Natural killer cell (primary cell): ENCODE data around the gene FGD6. TPM values are rescaled to one million over a fixed set of nuclear protein-coding genes. Genes with fewer than 3 reads are reported as not detected.

Source experiments
- ATAC-seq, 3 donors: fragments of 150-1000 bp in 2 of 3; fragments of 200-7000 bp in 1 of 3; cut with Tn5 transposase; 1 replicate in 1 of 3; 2 replicates in 2 of 3; pipeline ENCODE4 v1.10.0; 2021; ENCODE audit warnings: mild to moderate bottlenecking in 2 of 3, moderate library complexity in 2 of 3
- DNase-seq, 2 donors: peaks; one replicate each; pipeline versions ENCODE4 v3.0.0 to v3.0.0-alpha.2; 2013 to 2021; ENCODE audit warnings: mixed read lengths in 1 of 2
- H3K27ac ChIP-seq: one replicate; pipeline ENCODE4 v1.5.1; 2013; ENCODE audit warnings: mild to moderate bottlenecking, low read length
- H3K27me3 ChIP-seq: one replicate; pipeline ENCODE4 v1.6.1; 2013; ENCODE audit warnings: low read length; ENCODE audit not compliant: control insufficient read depth, insufficient read depth
- H3K36me3 ChIP-seq: one replicate; pipeline ENCODE4 v1.6.1; 2013; ENCODE audit warnings: low read length; ENCODE audit not compliant: control insufficient read depth, insufficient read depth
- H3K4me1 ChIP-seq: one replicate; pipeline ENCODE4 v1.6.1; 2013; ENCODE audit warnings: low read length; ENCODE audit not compliant: control insufficient read depth, insufficient read depth
- H3K4me3 ChIP-seq: one replicate; pipeline ENCODE4 v1.5.1; 2013; ENCODE audit warnings: low read length
- H3K9me3 ChIP-seq: one replicate; pipeline ENCODE4 v1.6.1; 2013; ENCODE audit warnings: low read length; ENCODE audit not compliant: control insufficient read depth, insufficient read depth
- H3K27ac Mint-ChIP-seq, 2 donors: one replicate each; pipeline ENCODE4 v1.8.0; 2022; ENCODE audit warnings: mild to moderate bottlenecking in 2 of 2, mixed read lengths in 2 of 2, moderate library complexity in 1 of 2
- H3K27me3 Mint-ChIP-seq, 2 donors: one replicate each; pipeline ENCODE4 v1.8.0; 2022; ENCODE audit warnings: low read depth in 2 of 2, mixed read lengths in 2 of 2
- H3K36me3 Mint-ChIP-seq: one replicate; pipeline ENCODE4 v1.8.0; 2022; ENCODE audit warnings: mixed read lengths
- H3K4me1 Mint-ChIP-seq, 2 donors: one replicate each; pipeline ENCODE4 v1.8.0; 2022; ENCODE audit warnings: mixed read lengths in 2 of 2
- H3K4me3 Mint-ChIP-seq: one replicate; pipeline ENCODE4 v1.8.0; 2022; ENCODE audit warnings: mild to moderate bottlenecking, moderate library complexity, mixed read lengths
- H3K9me3 Mint-ChIP-seq, 2 donors: one replicate each; pipeline ENCODE4 v1.8.0; 2022; ENCODE audit warnings: mixed read lengths in 2 of 2
- CTCF ChIP-seq: fragments of 200-600 bp; IDR thresholded peaks from one replicate; pipeline ENCODE4 v1.8.0; 2022; ENCODE audit warnings: antibody characterized with exemption
- WGBS: methylation state at CpG from one replicate; pipeline ENCODE4 v1.1.7; 2013; ENCODE audit warnings: missing lambda C conversion rate; ENCODE audit not compliant: insufficient coverage; 5-methylcytosine and 5-hydroxymethylcytosine counted together
- intact Hi-C: fragments of 100-400 bp; cut with micrococcal nuclease; formaldehyde crosslinking; loops from one replicate; pipeline ENCODE4 v1.14.2; 2022
- total RNA-seq, 4 donors: library from RNA; stranded (reverse); fragments of 120-200 nt in 1 of 4; gene quantifications; one replicate each; pipeline versions ENCODE4 v1.2.3 to v1.2.4, GENCODE V29; 2013 to 2022

Gene FGD6
- total RNA-seq, 3 donors from 2014 or later (not counting 1 experiment from before 2014, with no cell fraction given) = 1.5 to 1.9 (median 1.9) TPM

- Mint-ChIP-seq H3K27me3 (peaks cover 8 to 14% of the 10 kb centered on the region in 2 donors), H3K4me1 (peaks cover 0 to 4% of the 10 kb centered on the region in 2 donors), H3K36me3 (no peaks in the 10 kb centered on the region), H3K4me3 (no peak overlapping the region), H3K9me3 (no peaks in the 10 kb centered on the region), H3K27ac (no peak overlapping the region)
- Histone ChIP-seq H3K4me1 (peaks cover 3% of the 10 kb centered on the region), H3K27me3 (no peaks in the 10 kb centered on the region), H3K4me3 (no peak overlapping the region), H3K9me3 (no peaks in the 10 kb centered on the region), H3K36me3 (no peaks in the 10 kb centered on the region), H3K27ac (no peak overlapping the region)
- no peak for TF ChIP-seq CTCF
- DNase-seq (no peak), ATAC-seq (no peak)
- 95% methylated on average over 2 of the region's 2 CpGs for WGBS
- intact Hi-C loops = no loop called here
Measured at GRCh38 chr12:95207407-95207806, 9.9 kb downstream of the FGD6 start.

GRCh38 chr12:95206916-95207315, 10.4 kb downstream of the FGD6 start:
- H3K9me3 Mint-ChIP-seq = no peaks in the 10 kb centered on the region
- intact Hi-C loops = no loop called here
- H3K27me3 Mint-ChIP-seq = peaks cover 8 to 14% of the 10 kb centered on the region in 2 donors
- H3K4me3 ChIP-seq = no peak overlapping the region
- no peak for DNase-seq
- no peak overlapping the region for H3K27ac Mint-ChIP-seq
- no peak overlapping the region for H3K27ac ChIP-seq
- H3K4me1 ChIP-seq = peaks cover 3% of the 10 kb centered on the region
- no peak overlapping the region for H3K4me3 Mint-ChIP-seq
- H3K4me1 Mint-ChIP-seq = peaks cover 0 to 4% of the 10 kb centered on the region in 2 donors
- no peaks in the 10 kb centered on the region for H3K36me3 ChIP-seq
- ATAC-seq = no peak
- no peaks in the 10 kb centered on the region for H3K27me3 ChIP-seq
- WGBS = 99% methylated on average over 7 of the region's 8 CpGs
- H3K9me3 ChIP-seq = no peaks in the 10 kb centered on the region
- no peak for TF ChIP-seq CTCF
- H3K36me3 Mint-ChIP-seq = no peaks in the 10 kb centered on the region

GRCh38 chr12:95205685-95206084, 11.6 kb downstream of the FGD6 start:
- peaks cover 8 to 10% of the 10 kb centered on the region in 2 donors for H3K27me3 Mint-ChIP-seq
- Histone ChIP-seq H3K27me3 (no peaks in the 10 kb centered on the region), H3K27ac (no peak overlapping the region), H3K36me3 (no peaks in the 10 kb centered on the region), H3K9me3 (no peaks in the 10 kb centered on the region), H3K4me3 (no peak overlapping the region), H3K4me1 (peaks cover 3% of the 10 kb centered on the region)
- intact Hi-C loops = no loop called here
- TF ChIP-seq CTCF = no peak
- H3K9me3 Mint-ChIP-seq = no peaks in the 10 kb centered on the region
- ATAC-seq = no peak
- no peak overlapping the region for H3K27ac Mint-ChIP-seq
- no peaks in the 10 kb centered on the region for H3K36me3 Mint-ChIP-seq
- peaks cover 0 to 4% of the 10 kb centered on the region in 2 donors for H3K4me1 Mint-ChIP-seq
- 30% methylated on average over 4 of the region's 4 CpGs for WGBS
- no peak overlapping the region for H3K4me3 Mint-ChIP-seq
- DNase-seq = no peak

GRCh38 chr12:95205016-95205624, 12.1 kb downstream of the FGD6 start:
- intact Hi-C loops = no loop called here
- no peaks in the 10 kb centered on the region for H3K9me3 Mint-ChIP-seq
- no peak overlapping the region for H3K27ac Mint-ChIP-seq
- Histone ChIP-seq H3K27me3 (no peaks in the 10 kb centered on the region), H3K27ac (no peak overlapping the region), H3K4me1 (peaks cover 3% of the 10 kb centered on the region), H3K9me3 (no peaks in the 10 kb centered on the region), H3K4me3 (no peak overlapping the region), H3K36me3 (no peaks in the 10 kb centered on the region)
- WGBS = 94% methylated on average over 1 of the region's 2 CpGs
- H3K4me3 Mint-ChIP-seq = no peak overlapping the region
- peaks cover 4 to 8% of the 10 kb centered on the region in 2 donors for H3K27me3 Mint-ChIP-seq
- TF ChIP-seq CTCF = no peak
- ATAC-seq = no peak
- peaks cover 0 to 4% of the 10 kb centered on the region in 2 donors for H3K4me1 Mint-ChIP-seq
- H3K36me3 Mint-ChIP-seq = no peaks in the 10 kb centered on the region
- no peak for DNase-seq
